Measurements from ENCODE around the gene APOL5.

Gene APOL5

GRCh38 chr22:35746248-35746647 is 28.6 kb downstream of the APOL5 start:
- TF ChIP-seq POLR2A (IDR thresholded peaks at IDR 0.05; ENCODE audit: extremely low read depth, insufficient read length) (no peak), MYC (IDR thresholded peaks at IDR 0.05; ENCODE audit: low read depth, low read length) (no peak), CTCF (IDR thresholded peaks at IDR 0.05; ENCODE audit: low read depth, low read length) (no peak), MAX (IDR thresholded peaks at IDR 0.05; ENCODE audit: low read depth, low read length) (no peak)
- DNase-seq (ENCODE audit: low read depth), result no peak
- no peak overlapping the region for H3K4me3 ChIP-seq (ENCODE audit: low read depth, low read length)

GRCh38 chr22:35746946-35747703 is 29.5 kb downstream of the APOL5 start:
- H3K4me3 ChIP-seq (ENCODE audit: low read depth, low read length), result no peak overlapping the region
- DNase-seq (ENCODE audit: low read depth), result no peak
- TF ChIP-seq MAX (IDR thresholded peaks at IDR 0.05; ENCODE audit: low read depth, low read length) (no peak), CTCF (IDR thresholded peaks at IDR 0.05; ENCODE audit: low read depth, low read length) (no peak), MYC (IDR thresholded peaks at IDR 0.05; ENCODE audit: low read depth, low read length) (no peak), POLR2A (IDR thresholded peaks at IDR 0.05; ENCODE audit: extremely low read depth, insufficient read length) (no peak)

GRCh38 chr22:35749808-35750207 is 32.1 kb downstream of the APOL5 start:
- no peak for TF ChIP-seq MAX (IDR thresholded peaks at IDR 0.05; ENCODE audit: low read depth, low read length)
- no peak for TF ChIP-seq MYC (IDR thresholded peaks at IDR 0.05; ENCODE audit: low read depth, low read length)
- TF ChIP-seq CTCF (IDR thresholded peaks at IDR 0.05; ENCODE audit: low read depth, low read length), result no peak
- no peak for TF ChIP-seq POLR2A (IDR thresholded peaks at IDR 0.05; ENCODE audit: extremely low read depth, insufficient read length)
- DNase-seq (ENCODE audit: low read depth), result peak; percentile 88
- no peak overlapping the region for H3K4me3 ChIP-seq (ENCODE audit: low read depth, low read length)

- peak; percentile 13 for DNase-seq (ENCODE audit: low read depth)
- TF ChIP-seq MAX (IDR thresholded peaks at IDR 0.05; ENCODE audit: low read depth, low read length) (no peak), CTCF (IDR thresholded peaks at IDR 0.05; ENCODE audit: low read depth, low read length) (no peak), POLR2A (IDR thresholded peaks at IDR 0.05; ENCODE audit: extremely low read depth, insufficient read length) (no peak), MYC (IDR thresholded peaks at IDR 0.05; ENCODE audit: low read depth, low read length) (no peak)
- H3K4me3 ChIP-seq (ENCODE audit: low read depth, low read length), result no peak overlapping the region
Observed at GRCh38 chr22:35752006-35752862, 34.6 kb downstream of the APOL5 start.

- H3K4me3 ChIP-seq (ENCODE audit: low read depth, low read length), result no peak overlapping the region
- DNase-seq (ENCODE audit: low read depth), result no peak
- TF ChIP-seq MYC (IDR thresholded peaks at IDR 0.05; ENCODE audit: low read depth, low read length), result no peak
- TF ChIP-seq MAX (IDR thresholded peaks at IDR 0.05; ENCODE audit: low read depth, low read length), result no peak
- no peak for TF ChIP-seq CTCF (IDR thresholded peaks at IDR 0.05; ENCODE audit: low read depth, low read length)
- no peak for TF ChIP-seq POLR2A (IDR thresholded peaks at IDR 0.05; ENCODE audit: extremely low read depth, insufficient read length)
Observed at GRCh38 chr22:35752863-35753189, 35.2 kb downstream of the APOL5 start.

All from NB4 (cell line).